GM18517 (cell line): ENCODE measurements around the gene RNASEH1.
A peak's percentile ranks its signal among the peaks of the same experiment; 100 is the strongest.

ENCODE experiments used
- ATAC-seq: cut with Tn5 transposase; IDR thresholded peaks from one replicate; pipeline ENCODE4 v1.9.1; 2021; ENCODE audit warnings: mild to moderate bottlenecking, moderate library complexity; ENCODE audit not compliant: unreplicated experiment

Gene RNASEH1

GRCh38 chr2:3558205-3559014 lies at the start of gene RNASEH1:
RNASEH1 (minus strand) TSS chr2:3558333; CDS start chr2:3558260, 73 bp downstream.
- ATAC-seq: peak; percentile 94

GRCh38 chr2:3606370-3607201 lies 48.5 kb upstream of the RNASEH1 start:
- ATAC-seq: no peak

GRCh38 chr2:3606028-3606369 lies 47.9 kb upstream of the RNASEH1 start:
- ATAC-seq: no peak

- ATAC-seq: no peak
Observed at GRCh38 chr2:3604991-3605961, 47.1 kb upstream of the RNASEH1 start.

- ATAC-seq: no peak
Observed at GRCh38 chr2:3604207-3604877, 46.2 kb upstream of the RNASEH1 start.

GRCh38 chr2:3603536-3604206 lies 45.5 kb upstream of the RNASEH1 start:
- no peak for ATAC-seq

GRCh38 chr2:3602553-3603339 lies 44.6 kb upstream of the RNASEH1 start:
- ATAC-seq: no peak

GRCh38 chr2:3601561-3602271 lies 43.6 kb upstream of the RNASEH1 start:
- ATAC-seq: no peak

- no peak for ATAC-seq
Observed at GRCh38 chr2:3600256-3600855, 42.2 kb upstream of the RNASEH1 start.

- ATAC-seq: no peak
Observed at GRCh38 chr2:3598912-3599854, 41.0 kb upstream of the RNASEH1 start.

GRCh38 chr2:3598197-3598910 lies 40.2 kb upstream of the RNASEH1 start:
- ATAC-seq: no peak

- no peak for ATAC-seq
Observed at GRCh38 chr2:3597567-3597966, 39.4 kb upstream of the RNASEH1 start.

GRCh38 chr2:3596901-3597417 lies 38.8 kb upstream of the RNASEH1 start:
- no peak for ATAC-seq

GRCh38 chr2:3595985-3596384 lies 37.9 kb upstream of the RNASEH1 start:
- no peak for ATAC-seq

GRCh38 chr2:3595404-3595803 lies 37.3 kb upstream of the RNASEH1 start:
- ATAC-seq: no peak
